ENCODE results near the gene ING3. TPM values are rescaled to one million over a fixed set of nuclear protein-coding genes. Genes with fewer than 3 reads are reported as not detected.
"Not testable (repeated sequence)": the region's sequence is repeated elsewhere in the genome, so short reads cannot be mapped to it uniquely, and the experiment has no call there.

The ING3 gene
- total RNA-seq, 1 donor from 2014 or later: 24.3 TPM

DNA sequence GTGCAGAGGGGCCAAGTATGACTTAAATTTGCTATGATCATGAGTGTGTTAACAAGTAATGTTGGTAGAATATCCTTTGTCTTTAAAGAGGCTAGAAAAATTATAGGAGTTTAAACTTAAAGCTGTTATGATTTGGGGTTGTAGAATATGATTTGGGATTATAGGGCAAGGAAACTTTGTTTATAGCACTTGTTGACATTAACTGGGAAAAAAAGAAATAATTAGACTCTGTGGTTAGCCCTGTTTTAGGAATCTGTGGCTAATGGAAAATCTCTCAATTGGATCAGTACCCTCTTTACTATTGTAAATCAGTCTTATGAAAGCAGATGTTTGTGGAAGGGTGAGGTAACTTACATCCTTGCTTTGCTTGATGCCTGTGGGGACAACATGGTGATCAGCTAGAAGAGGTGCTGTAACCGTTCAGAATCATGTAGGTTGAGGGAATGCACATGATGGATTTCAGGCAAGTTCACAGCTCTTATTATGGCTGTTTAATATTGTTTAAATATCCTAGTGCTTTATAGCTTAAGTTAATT, 11.1 kb downstream of the ING3 start:
- Mint-ChIP-seq H3K9me3 (no peaks in the 10 kb centered on the region), H3K27me3 (no peaks in the 10 kb centered on the region), H3K4me1 (peaks cover 18% of the 10 kb centered on the region), H3K36me3 (ENCODE audit: low read depth) (peaks cover 48% of the 10 kb centered on the region), H3K27ac (no peak overlapping the region), H3K4me3 (no peak overlapping the region)
- intact Hi-C loops (cut with micrococcal nuclease): no loop called here
- DNase-seq: no peak

DNA sequence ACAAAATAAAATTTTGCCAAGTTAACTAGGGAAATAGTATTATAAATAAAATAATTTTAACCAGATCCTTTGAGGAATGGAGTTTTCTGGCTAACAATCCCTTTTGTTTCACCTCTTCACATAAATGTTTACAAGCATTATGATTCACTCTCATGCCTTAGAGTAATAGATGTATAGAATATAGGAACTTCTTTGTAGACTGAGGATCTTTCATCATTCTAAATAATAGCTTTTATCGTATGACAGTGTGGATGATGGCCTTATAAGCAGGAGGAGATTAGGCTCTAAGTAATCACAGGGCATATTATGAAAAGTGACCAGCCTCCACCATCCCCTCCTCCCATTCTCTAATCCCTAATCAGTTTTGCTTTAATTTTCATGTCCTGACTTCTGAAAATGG, 13.5 kb downstream of the ING3 start:
- no peak for DNase-seq
- no peak overlapping the region for H3K4me3 Mint-ChIP-seq
- no peak overlapping the region for H3K27ac Mint-ChIP-seq
- peaks cover 12% of the 10 kb centered on the region for H3K4me1 Mint-ChIP-seq
- intact Hi-C loops (cut with micrococcal nuclease): no loop called here
- H3K36me3 Mint-ChIP-seq (ENCODE audit: low read depth): peaks cover 52% of the 10 kb centered on the region
- no peaks in the 10 kb centered on the region for H3K27me3 Mint-ChIP-seq
- H3K9me3 Mint-ChIP-seq: no peaks in the 10 kb centered on the region

DNA sequence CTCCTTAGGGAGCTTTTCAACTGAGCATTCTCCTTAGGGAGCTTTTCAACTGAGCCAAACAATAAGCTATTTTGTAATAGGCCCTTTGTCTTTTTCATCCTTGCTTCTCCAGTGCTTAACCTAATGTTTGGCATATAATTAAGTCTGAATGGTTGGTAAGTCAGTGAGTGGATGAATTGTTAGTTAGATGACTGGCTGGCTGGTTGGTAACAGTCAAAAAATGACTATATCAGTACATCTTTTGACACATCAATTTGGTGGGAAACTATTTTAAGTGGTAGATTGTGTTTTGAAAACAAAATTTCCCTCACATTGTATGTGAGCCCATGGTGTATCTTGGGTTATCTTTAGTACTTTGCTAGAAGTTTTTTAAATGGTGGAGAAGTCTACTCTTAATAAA, 16.4 kb downstream of the ING3 start:
- no peaks in the 10 kb centered on the region for H3K9me3 Mint-ChIP-seq
- no peak overlapping the region for H3K27ac Mint-ChIP-seq
- DNase-seq: no peak
- H3K27me3 Mint-ChIP-seq: no peaks in the 10 kb centered on the region
- peaks cover 55% of the 10 kb centered on the region for H3K36me3 Mint-ChIP-seq (ENCODE audit: low read depth)
- peaks cover 3% of the 10 kb centered on the region for H3K4me1 Mint-ChIP-seq
- intact Hi-C loops (cut with micrococcal nuclease): no loop called here
- no peak overlapping the region for H3K4me3 Mint-ChIP-seq

DNA sequence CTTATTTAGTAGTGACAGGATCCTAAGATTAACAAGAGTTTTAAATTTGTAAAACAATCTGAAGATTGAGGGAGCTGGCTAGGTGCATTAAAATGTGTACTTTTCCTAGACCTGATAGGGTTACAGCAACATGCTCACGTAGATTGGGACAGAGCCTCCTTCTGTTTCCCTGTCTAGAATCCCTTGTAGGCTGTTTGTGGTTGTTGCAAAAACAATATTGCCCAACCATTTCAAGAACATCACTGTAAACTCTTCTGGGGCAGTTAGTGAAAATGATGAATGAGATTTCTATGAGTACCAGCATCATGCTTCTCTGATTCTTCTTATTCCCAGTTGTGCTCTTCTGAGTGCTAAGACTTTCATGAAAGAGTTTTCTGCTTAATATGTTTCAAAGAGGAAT, 23.3 kb downstream of the ING3 start:
- no peaks in the 10 kb centered on the region for H3K27me3 Mint-ChIP-seq
- no peaks in the 10 kb centered on the region for H3K9me3 Mint-ChIP-seq
- no peak overlapping the region for H3K27ac Mint-ChIP-seq
- intact Hi-C loops (cut with micrococcal nuclease): no loop called here
- peaks cover 41% of the 10 kb centered on the region for H3K36me3 Mint-ChIP-seq (ENCODE audit: low read depth)
- H3K4me3 Mint-ChIP-seq: no peak overlapping the region
- DNase-seq: no peak
- no peaks in the 10 kb centered on the region for H3K4me1 Mint-ChIP-seq

DNA sequence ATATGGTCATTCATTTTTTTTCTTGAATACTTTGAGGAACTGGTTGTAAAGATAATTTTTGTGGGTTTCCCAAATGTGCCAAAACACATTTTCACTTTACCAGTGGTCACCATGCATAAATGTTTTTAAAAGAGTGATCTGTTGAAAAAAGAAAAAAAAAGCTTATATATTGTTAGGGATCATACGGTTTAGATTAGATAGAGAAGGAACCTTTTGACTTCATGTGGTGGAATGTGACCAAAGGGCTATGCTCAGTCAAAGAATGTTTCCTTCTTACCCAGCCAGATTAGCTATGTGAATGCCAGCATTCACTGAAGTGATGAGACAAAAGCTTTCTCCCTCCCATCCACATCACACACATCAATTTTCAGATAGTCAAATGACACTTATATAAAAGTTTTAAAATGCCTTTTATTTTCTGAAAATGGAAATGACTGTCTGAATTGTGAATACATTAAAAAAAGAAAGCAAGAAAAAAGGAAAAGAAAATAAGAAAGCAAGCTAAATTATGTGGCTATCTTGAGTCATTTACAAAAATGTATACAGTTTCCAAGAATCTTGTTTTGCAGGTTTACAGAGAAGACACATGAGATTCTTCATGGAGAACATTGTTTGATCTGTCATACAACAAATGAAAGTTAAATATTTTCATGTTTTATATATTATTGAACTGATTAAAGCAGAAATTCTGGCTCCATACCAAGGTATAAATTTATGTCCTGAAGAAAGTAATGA, 29.4 kb downstream of the ING3 start:
- H3K36me3 Mint-ChIP-seq (ENCODE audit: low read depth): peaks cover 10% of the 10 kb centered on the region
- DNase-seq: no peak
- intact Hi-C loops (cut with micrococcal nuclease): loop anchor here (10.0 kb wide), 1 partner anchor 565 kb away; no protein-coding TSS in a partner anchor
- H3K4me1 Mint-ChIP-seq: peaks cover 12% of the 10 kb centered on the region
- no peaks in the 10 kb centered on the region for H3K9me3 Mint-ChIP-seq
- peak overlapping the region; percentile 34 for H3K27ac Mint-ChIP-seq
- no peak overlapping the region for H3K4me3 Mint-ChIP-seq
- H3K27me3 Mint-ChIP-seq: peaks cover 7% of the 10 kb centered on the region

DNA sequence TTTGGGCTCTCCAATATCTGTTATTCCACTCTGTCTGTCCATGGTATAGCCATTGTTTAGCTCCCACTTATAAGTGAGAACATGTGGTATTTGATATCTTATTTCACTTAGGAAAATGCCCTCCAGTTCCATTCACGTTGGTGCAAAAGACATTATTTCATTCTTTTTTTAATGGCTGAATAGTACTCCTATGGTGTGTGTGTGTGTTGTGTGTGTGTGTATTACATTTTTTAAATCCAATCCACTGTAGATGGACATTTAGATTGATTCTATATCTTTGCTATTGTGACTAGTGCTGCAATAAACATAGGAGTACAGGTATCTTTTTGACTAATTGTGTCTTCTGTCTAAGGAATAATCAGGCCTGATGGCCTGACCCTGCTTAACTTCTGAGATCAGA, 30.5 kb downstream of the ING3 start:
- Mint-ChIP-seq H3K9me3 (no peaks in the 10 kb centered on the region), H3K4me1 (peaks cover 12% of the 10 kb centered on the region), H3K36me3 (ENCODE audit: low read depth) (peaks cover 4% of the 10 kb centered on the region), H3K27me3 (peaks cover 10% of the 10 kb centered on the region), H3K4me3 (no peak overlapping the region), H3K27ac (no peak overlapping the region)
- DNase-seq: no peak
- intact Hi-C loops (cut with micrococcal nuclease): loop anchor here (10.0 kb wide), 1 partner anchor 564 kb away; no protein-coding TSS in a partner anchor

DNA sequence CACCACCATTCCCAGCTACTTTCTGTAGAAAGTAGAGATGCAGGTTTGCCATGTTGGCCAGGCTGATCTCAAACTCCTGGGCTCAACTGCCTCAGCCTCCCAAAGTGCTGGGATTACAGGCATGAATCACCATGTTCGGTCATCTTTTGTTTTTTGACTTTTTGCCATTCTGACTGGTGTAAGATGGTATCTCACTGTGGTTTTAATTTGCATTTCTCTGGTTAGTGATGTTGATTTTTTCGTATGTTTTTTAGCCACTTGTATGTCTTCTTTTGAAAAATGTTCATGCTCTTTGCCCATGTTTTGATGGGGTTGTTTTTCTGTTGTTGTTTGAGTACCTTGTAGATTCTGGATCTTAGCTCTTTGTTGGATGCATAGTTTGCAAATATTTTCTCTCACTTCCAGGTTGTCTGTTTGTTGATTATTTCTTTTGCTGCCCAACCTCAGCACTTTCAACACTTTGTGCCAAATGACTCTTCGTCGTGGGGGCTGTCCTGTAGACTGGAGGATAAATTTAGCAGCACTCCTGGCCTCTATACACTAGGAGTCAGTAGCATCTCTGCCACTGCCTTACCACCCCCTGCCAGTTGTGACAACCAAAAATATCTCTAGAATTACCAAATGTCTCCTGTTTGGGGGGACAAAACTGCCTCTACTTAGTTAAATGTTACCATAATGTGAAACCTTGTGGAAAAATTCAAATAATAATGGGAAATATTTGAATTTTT, 31.5 kb downstream of the ING3 start:
- Mint-ChIP-seq H3K4me3 (no peak overlapping the region), H3K27me3 (peaks cover 10% of the 10 kb centered on the region), H3K4me1 (peaks cover 12% of the 10 kb centered on the region), H3K9me3 (no peaks in the 10 kb centered on the region), H3K27ac (peak overlapping the region; percentile 5), H3K36me3 (ENCODE audit: low read depth) (peaks cover under 1% of the 10 kb centered on the region)
- peak; percentile 60 for DNase-seq
- intact Hi-C loops (cut with micrococcal nuclease): loop anchor here (1.0 to 10.0 kb wide), 2 partner anchors 32 to 563 kb away; partner anchors contain the start of gene ING3

DNA sequence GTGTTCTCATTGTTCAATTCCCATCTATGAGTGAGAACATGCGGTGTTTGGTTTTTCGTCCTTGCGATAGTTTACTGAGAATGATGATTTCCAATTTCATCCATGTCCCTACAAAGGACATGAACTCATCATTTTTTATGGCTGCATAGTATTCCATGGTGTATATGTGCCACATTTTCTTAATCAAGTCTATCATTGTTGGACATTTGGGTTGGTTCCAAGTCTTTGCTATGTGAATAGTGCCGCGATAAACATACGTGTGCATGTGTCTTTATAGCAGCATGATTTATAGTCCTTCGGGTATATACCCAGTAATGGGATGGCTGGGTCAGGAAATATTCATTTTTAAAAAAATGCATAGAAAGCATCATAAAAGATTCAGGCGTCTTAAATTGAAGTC, 33.0 kb downstream of the ING3 start:
- DNase-seq; H3K9me3 Mint-ChIP-seq; H3K27ac Mint-ChIP-seq; H3K4me3 Mint-ChIP-seq; H3K36me3 Mint-ChIP-seq (ENCODE audit: low read depth): not testable (repeated sequence)
- H3K27me3 Mint-ChIP-seq: peaks cover 24% of the 10 kb centered on the region
- intact Hi-C loops (cut with micrococcal nuclease): loop anchor here (10.0 kb wide), 1 partner anchor 561 kb away; no protein-coding TSS in a partner anchor
- H3K4me1 Mint-ChIP-seq: peaks cover 22% of the 10 kb centered on the region

DNA sequence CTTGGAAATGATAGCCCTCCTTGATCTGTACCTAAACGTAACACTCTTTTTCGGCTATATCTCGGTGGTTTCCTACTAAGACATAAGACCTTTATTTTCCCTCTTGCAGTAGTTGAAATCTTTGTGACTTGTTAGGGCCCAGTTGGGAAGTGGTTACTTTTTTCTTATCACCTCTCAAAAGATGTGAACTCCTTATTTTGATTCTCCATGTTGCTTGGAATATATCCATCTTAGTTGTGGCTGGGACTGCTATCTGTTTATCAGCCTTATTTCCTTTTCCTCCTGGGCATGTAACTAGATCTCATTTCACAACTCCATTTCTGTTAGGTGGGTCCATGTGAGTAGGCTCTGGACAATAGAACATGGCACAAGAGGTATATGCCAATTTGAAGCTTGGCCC, 33.8 kb downstream of the ING3 start:
- Mint-ChIP-seq H3K4me3 (no peak overlapping the region), H3K27me3 (peaks cover 32% of the 10 kb centered on the region), H3K36me3 (ENCODE audit: low read depth) (no peaks in the 10 kb centered on the region), H3K27ac (no peak overlapping the region), H3K9me3 (no peaks in the 10 kb centered on the region), H3K4me1 (peaks cover 27% of the 10 kb centered on the region)
- DNase-seq: no peak
- intact Hi-C loops (cut with micrococcal nuclease): loop anchor here (10.0 kb wide), 1 partner anchor 560 kb away; no protein-coding TSS in a partner anchor

DNA sequence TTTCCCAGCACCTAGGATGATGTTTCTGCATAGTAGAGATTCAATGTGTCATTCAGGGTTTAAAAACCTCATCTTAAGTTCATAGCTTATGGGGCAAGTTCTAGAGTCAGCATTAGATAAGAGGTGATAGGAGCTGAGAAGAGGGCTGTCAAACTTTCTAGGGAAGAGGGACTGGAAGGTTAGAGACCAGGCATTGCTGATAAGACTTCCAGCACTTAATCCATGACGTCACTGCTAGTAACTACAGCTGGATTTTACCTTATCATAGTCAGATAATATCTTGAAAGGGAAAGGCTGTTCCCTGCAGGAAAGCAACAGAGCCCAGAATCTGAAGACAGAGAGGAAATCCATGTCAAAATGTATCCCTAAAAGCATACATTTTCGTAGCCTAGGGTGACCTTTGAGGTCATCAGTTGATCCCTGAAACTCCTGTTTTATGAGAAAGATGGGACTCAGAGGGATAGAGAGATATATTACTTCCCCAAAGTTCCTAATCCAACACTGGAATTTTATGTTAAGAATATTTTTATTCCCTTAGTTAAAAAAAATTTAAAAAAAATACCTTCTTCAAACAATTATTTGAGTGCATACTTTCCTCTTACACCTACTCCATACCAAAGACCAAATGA, 34.7 kb downstream of the ING3 start:
- H3K36me3 Mint-ChIP-seq (ENCODE audit: low read depth): no peaks in the 10 kb centered on the region
- intact Hi-C loops (cut with micrococcal nuclease): loop anchor here (10.0 kb wide), 1 partner anchor 560 kb away; no protein-coding TSS in a partner anchor
- no peak for DNase-seq
- peaks cover 23% of the 10 kb centered on the region for H3K4me1 Mint-ChIP-seq
- no peaks in the 10 kb centered on the region for H3K9me3 Mint-ChIP-seq
- peaks cover 39% of the 10 kb centered on the region for H3K27me3 Mint-ChIP-seq
- no peak overlapping the region for H3K27ac Mint-ChIP-seq
- no peak overlapping the region for H3K4me3 Mint-ChIP-seq

DNA sequence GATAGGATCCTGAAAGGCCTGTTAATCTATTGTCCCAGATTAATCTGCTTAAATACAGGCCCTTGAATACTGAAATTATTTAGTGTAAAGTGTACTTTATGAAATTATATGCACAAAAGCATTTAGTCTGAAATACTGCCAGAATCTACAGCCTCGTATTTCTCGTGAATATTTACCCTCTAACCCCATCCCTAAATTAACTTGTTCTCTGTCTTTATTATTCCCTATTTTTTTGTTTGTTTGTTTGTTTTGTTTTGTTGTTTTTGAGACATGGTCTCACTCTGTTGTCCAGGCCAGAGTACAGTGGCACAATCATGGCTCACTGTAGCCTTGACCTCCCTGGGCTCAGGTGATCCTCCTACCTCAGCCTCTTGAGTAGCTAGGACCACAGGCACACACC, 35.3 kb downstream of the ING3 start:
- Mint-ChIP-seq H3K9me3 (no peaks in the 10 kb centered on the region), H3K4me3 (no peak overlapping the region), H3K27ac (no peak overlapping the region), H3K27me3 (peaks cover 43% of the 10 kb centered on the region), H3K4me1 (peaks cover 23% of the 10 kb centered on the region), H3K36me3 (ENCODE audit: low read depth) (no peaks in the 10 kb centered on the region)
- no peak for DNase-seq
- intact Hi-C loops (cut with micrococcal nuclease): loop anchor here (2.0 to 10.0 kb wide), 2 partner anchors 559 to 1009 kb away; no protein-coding TSS in a partner anchor

DNA sequence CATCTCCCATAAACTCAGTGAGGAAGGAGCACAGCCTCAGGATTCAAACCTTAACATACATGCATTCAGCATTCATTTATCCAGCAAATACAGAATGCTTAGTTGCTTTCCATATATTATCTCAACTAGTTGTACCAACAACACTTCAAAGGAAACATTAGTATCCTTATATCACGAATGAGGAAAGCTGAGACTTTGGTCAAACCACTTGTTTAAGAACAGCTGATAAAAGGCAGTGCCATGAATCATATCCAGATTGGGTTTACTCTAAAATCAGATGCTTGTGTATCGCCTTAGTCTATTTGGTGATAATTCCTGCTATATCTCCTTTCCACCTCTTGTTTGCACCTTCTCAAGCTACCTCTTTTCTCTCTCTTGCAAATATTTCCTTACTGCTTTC, 36.1 kb downstream of the ING3 start:
- no peaks in the 10 kb centered on the region for H3K9me3 Mint-ChIP-seq
- no peak overlapping the region for H3K4me3 Mint-ChIP-seq
- no peak overlapping the region for H3K27ac Mint-ChIP-seq
- H3K27me3 Mint-ChIP-seq: peaks cover 46% of the 10 kb centered on the region
- H3K36me3 Mint-ChIP-seq (ENCODE audit: low read depth): no peaks in the 10 kb centered on the region
- peaks cover 22% of the 10 kb centered on the region for H3K4me1 Mint-ChIP-seq
- intact Hi-C loops (cut with micrococcal nuclease): loop anchor here (1.0 to 10.0 kb wide), 4 partner anchors 95 to 1008 kb away; no protein-coding TSS in a partner anchor
- DNase-seq: no peak

DNA sequence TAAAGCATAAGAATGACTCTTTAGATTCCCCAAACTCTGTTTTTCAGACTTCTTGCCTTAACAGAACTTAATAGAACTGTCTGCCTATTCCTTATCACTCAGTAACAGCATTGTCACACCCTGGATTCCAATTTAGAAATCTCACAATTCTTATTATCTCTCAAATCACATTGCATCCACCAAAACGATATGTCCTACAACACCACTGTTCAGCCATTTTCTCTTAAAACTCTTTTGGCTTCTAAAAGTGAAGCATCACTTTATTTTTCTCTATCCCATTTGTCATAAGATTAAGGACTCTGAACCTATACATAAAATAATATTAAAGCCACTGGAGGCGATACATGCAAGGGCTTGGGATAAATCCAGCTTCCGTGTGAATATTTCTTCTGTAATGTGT, 36.7 kb downstream of the ING3 start:
- no peak overlapping the region for H3K4me3 Mint-ChIP-seq
- H3K4me1 Mint-ChIP-seq: peaks cover 16% of the 10 kb centered on the region
- H3K9me3 Mint-ChIP-seq: no peaks in the 10 kb centered on the region
- peaks cover 49% of the 10 kb centered on the region for H3K27me3 Mint-ChIP-seq
- intact Hi-C loops (cut with micrococcal nuclease): loop anchor here (1.0 to 10.0 kb wide), 4 partner anchors 94 to 1008 kb away; no protein-coding TSS in a partner anchor
- no peak for DNase-seq
- no peaks in the 10 kb centered on the region for H3K36me3 Mint-ChIP-seq (ENCODE audit: low read depth)
- no peak overlapping the region for H3K27ac Mint-ChIP-seq
